ENCODE results near the gene TRAK1.

- TF ChIP-seq, protein P1, sequence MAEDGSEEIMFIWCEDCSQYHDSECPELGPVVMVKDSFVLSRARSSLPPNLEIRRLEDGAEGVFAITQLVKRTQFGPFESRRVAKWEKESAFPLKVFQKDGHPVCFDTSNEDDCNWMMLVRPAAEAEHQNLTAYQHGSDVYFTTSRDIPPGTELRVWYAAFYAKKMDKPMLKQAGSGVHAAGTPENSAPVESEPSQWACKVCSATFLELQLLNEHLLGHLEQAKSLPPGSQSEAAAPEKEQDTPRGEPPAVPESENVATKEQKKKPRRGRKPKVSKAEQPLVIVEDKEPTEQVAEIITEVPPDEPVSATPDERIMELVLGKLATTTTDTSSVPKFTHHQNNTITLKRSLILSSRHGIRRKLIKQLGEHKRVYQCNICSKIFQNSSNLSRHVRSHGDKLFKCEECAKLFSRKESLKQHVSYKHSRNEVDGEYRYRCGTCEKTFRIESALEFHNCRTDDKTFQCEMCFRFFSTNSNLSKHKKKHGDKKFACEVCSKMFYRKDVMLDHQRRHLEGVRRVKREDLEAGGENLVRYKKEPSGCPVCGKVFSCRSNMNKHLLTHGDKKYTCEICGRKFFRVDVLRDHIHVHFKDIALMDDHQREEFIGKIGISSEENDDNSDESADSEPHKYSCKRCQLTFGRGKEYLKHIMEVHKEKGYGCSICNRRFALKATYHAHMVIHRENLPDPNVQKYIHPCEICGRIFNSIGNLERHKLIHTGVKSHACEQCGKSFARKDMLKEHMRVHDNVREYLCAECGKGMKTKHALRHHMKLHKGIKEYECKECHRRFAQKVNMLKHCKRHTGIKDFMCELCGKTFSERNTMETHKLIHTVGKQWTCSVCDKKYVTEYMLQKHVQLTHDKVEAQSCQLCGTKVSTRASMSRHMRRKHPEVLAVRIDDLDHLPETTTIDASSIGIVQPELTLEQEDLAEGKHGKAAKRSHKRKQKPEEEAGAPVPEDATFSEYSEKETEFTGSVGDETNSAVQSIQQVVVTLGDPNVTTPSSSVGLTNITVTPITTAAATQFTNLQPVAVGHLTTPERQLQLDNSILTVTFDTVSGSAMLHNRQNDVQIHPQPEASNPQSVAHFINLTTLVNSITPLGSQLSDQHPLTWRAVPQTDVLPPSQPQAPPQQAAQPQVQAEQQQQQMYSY (CRISPR knock-in tag; IDR thresholded peaks at IDR 0.05): no peak
- TF ChIP-seq ATF3 (CRISPR knock-in tag; conservative IDR thresholded peaks at IDR 0.05): no peak
- no peak for TF ChIP-seq MAX (CRISPR knock-in tag; IDR thresholded peaks at IDR 0.05)
- no peak for TF ChIP-seq USF2 (CRISPR knock-in tag; IDR thresholded peaks at IDR 0.05)
Observed at GRCh38 chr3:42214565-42215283, 123.6 kb downstream of the TRAK1 start.
